HK-2 (cell line): ENCODE results near the gene HERC5.
"Not testable (repeated sequence)": the region's sequence is repeated elsewhere in the genome, so short reads cannot be mapped to it uniquely, and the experiment has no call there.

ENCODE experiments used
- DNase-seq: peaks from one replicate; pipeline ENCODE4 v3.0.0-alpha.2; 2018; ENCODE audit not compliant: unreplicated experiment

HERC5 gene

GRCh38 chr4:88456670-88457306, at the start of gene HERC5:
TSS of gene HERC5 (plus strand) at chr4:88457119. CDS start at chr4:88457270, 151 bp downstream.
- DNase-seq, result peak; percentile 88

DNA sequence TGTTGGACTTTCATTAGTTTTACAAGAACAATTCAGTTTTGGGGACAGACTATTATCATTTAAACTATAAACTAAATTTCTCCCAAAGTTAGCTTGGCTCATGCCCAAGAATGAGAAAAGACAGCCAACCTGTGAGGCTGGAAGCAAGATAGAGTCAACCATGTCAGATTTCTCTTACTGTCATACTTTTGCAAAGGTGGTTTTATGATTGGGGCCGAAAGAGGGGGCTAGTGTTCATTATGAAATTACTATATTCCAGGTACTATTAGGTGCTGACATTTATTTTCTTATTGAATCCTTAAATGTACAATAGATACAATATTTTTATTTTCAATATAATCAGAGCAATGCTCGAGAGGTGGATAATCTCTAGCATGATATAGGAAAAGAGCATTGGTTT, 47.7 kb upstream of the HERC5 start:
- no peak for DNase-seq

DNA sequence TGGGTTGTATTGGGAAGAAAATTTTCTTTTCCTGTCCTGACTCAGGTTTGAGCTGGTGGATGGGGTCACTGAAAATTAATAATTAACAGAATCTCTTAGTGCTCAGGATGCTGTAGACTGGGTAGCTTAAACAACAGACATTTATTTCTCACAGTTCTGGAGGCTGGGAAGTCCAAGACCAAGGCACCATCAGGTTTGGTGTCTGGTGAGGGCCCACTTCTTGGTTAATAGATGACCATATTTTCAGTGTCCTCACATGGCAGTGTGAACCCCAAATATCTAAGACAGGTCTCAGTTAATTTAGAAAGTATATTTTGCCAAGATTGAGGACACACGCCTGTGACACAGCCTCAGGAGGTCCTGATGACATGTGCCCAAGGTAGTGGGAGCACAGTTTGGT, 47.1 kb upstream of the HERC5 start:
- DNase-seq, result no peak

GRCh38 chr4:88411491-88412096, 45.3 kb upstream of the HERC5 start:
- no peak for DNase-seq

DNA sequence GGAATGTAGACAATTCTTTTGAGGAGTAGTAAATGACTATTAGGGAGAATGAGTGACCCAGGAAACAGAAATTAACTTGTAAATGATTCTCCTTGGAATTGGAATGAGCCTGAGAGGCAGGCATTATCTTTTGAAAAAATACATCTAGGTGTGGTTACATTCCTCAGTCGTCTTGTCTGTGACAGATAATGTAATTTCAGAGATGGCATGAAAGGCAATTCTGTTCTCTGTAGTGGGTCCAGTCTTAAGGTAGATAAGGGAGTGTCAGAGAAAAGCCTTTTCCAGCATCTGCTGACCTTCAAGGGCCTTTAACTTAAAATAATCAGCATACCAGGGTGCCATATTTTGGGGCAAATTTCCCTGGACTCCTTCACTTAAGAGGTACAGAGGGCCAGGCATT, 43.1 kb upstream of the HERC5 start:
- no peak for DNase-seq

GRCh38 chr4:88414755-88415154, 42.2 kb upstream of the HERC5 start:
- no peak for DNase-seq

GRCh38 chr4:88415982-88416381, 40.9 kb upstream of the HERC5 start:
- no peak for DNase-seq

- DNase-seq, result no peak
These were observed 38.5 kb upstream of the HERC5 start for GRCh38 chr4:88418411-88418810.

- no peak for DNase-seq
These were observed 37.0 kb upstream of the HERC5 start for GRCh38 chr4:88419874-88420273.

- DNase-seq, result no peak
These were observed 36.1 kb upstream of the HERC5 start for GRCh38 chr4:88420844-88421243.

DNA sequence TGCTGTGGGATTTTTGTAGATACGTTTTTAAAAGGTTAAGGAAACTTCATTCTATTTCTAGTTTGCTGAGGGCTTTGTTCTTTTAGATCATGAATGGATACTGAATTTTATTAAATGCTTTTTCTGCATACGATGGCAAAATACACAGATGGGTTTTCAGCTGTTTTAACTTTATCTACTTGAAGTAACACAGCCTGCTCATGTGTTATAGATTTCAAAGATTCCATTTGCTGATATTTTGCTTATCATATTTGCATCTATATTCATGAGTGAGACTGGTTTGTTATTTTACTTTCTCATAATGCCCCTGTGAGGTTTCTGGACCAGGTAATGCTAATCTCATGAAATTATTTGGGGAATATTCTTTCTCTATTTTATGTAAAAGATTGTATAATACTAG, 34.5 kb upstream of the HERC5 start:
- DNase-seq, result no peak

GRCh38 chr4:88429401-88429800, 27.5 kb upstream of the HERC5 start:
- no peak for DNase-seq

DNA sequence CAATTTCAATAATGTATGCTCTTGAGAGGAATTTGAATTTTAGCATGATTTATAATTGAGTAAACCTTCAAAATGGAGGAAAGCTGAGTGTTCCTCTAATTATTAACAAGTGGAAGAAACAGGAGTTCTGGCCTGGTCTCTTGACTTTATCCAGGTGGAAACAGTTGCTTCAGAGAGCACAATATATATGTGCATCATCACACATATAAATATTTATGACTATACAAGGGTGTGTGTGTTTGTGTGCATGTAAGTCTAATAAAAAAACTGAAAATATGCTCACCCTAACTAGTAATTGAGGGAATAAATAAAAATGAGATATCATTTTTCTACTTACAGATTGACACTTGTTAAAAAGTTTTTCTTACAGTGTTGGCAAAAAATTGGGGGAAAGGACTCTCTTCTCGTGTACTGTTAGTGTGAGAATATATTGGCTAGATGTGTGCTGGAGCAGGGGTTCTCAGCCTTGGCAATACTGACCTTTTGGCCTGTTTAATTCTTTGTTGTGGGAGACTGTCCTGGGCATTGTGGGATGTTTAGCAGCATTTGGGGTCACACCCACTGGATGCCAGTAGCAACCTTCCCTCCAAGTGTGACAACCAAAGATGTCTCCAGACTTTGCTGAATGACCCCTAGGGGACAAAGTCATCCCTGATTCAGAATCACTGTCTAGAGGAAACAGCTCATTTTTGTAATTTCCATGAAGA, 20.8 kb upstream of the HERC5 start:
- no peak for DNase-seq

- not testable (repeated sequence) for DNase-seq
These were observed 19.0 kb upstream of the HERC5 start for GRCh38 chr4:88437873-88438272.

- DNase-seq, result no peak
These were observed 17.7 kb upstream of the HERC5 start for GRCh38 chr4:88439161-88439760.

GRCh38 chr4:88440146-88440545, 16.8 kb upstream of the HERC5 start:
- no peak for DNase-seq

DNA sequence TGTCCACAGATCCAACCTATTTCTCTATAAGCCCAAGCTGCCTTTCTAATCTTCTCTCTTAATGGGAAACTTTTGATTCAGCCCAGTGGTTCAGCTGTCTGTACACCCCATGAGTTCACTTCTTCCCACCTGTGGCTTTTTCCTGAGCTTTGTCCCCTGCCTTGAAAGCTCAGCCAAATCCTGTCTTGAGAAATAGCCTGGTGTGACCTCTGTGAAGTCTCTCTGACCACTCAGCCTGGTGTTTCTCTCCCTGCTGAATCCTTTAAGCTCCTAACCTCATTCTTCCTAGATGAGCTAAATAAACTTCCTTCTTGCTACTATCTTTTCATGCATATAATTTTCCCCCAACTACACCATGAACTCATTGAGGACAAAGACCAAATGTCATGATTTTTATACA, 15.2 kb upstream of the HERC5 start:
- no peak for DNase-seq

- DNase-seq, result no peak
These were observed 14.2 kb upstream of the HERC5 start for GRCh38 chr4:88442689-88443191.

- no peak for DNase-seq
These were observed 13.4 kb upstream of the HERC5 start for GRCh38 chr4:88443486-88443885.

DNA sequence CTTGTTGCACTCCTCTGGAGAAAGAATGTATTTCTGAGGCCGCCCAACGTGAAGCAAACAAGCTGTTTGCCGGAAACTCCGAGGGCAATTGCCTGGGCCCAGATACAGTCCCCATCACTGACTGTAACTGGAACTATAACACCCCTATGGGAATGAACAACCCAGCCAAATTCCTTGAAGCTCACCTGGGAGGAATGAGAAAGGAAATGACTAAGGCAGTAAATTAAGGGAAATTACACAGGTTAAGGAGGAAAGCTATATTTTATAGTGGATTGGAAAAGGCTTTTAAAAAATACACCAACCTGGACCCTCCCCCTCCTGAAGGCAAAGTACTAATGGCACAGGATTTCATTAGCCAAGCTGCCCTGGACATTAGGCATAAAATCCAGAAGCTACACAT, 11.7 kb upstream of the HERC5 start:
- no peak for DNase-seq

GRCh38 chr4:88446124-88446523, 10.8 kb upstream of the HERC5 start:
- DNase-seq, result no peak

GRCh38 chr4:88447371-88448095, 9.4 kb upstream of the HERC5 start:
- DNase-seq, result no peak
